Myometrial cell (primary cell): ENCODE measurements around the gene CDH18. TPM values are rescaled to one million over a fixed set of nuclear protein-coding genes. Genes with fewer than 3 reads are reported as not detected.

Experiments used
- total RNA-seq: library from RNA; depleted of rRNA; stranded (reverse); fragments of >200 nt; gene quantifications from 2 replicates; pipeline ENCODE4 v1.2.3, GENCODE V29; 2015

Gene CDH18
- total RNA-seq, result not detected in 2 replicates

GRCh38 chr5:19987612-19988361 is at the start of gene CDH18:
CDH18 (minus strand) TSS chr5:19988200; CDS start chr5:19838986, 149,214 bp downstream.

